ENCODE results near the gene TADA2A. TPM values are rescaled to one million over a fixed set of nuclear protein-coding genes. Genes with fewer than 3 reads are reported as not detected.

TADA2A gene
- polyA plus RNA-seq, 1 donor (not counting 4 experiments of a cell fraction or from before 2014, with no cell fraction given): 13.8 TPM

DNA sequence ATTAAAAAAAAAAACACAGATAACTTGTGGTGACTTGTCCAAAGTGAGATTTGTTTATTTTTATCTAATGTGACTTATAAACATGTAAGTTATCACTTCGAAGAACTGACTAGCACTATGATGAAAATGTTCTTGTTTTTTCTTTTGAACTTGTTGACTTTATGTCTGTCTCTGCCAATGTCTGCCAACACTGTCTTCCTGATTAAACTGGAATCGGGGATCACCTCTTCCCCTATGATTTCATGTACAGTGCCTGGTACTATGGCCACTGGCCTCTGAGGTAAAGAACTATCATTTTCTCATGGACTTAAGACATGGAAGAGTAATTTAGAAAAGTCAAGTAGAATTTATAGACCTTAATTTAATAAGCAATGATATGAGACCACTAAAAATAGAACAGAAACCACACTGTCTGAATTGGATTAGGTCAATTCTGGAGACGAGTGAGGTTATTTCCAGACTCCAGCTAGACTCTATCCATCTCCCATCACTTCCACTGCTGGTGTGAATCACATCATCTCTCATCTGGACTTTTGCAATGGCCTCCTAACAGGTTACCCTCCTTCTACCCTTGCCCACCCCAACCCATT is 22.0 kb upstream of the TADA2A start:
- no peak overlapping the region for H3K4me3 ChIP-seq (ENCODE audit: control insufficient read depth in 2 of 3, extremely low read depth in 1 of 3, insufficient read depth in 2 of 3, low read depth in 1 of 3, low read length in 3 of 3)
- no peak overlapping the region for H2AFZ ChIP-seq (ENCODE audit: control insufficient read depth, low read length)
- H3K9me1 ChIP-seq (ENCODE audit: control insufficient read depth, extremely low read depth, insufficient read depth, low read length): no peaks in the 10 kb centered on the region
- H3K79me2 ChIP-seq (ENCODE audit: control insufficient read depth, insufficient read depth, low read length): no peaks in the 10 kb centered on the region
- no peak overlapping the region for H3K27ac ChIP-seq (ENCODE audit: control insufficient read depth, insufficient read depth, low read length)
- H3K4me2 ChIP-seq (ENCODE audit: control insufficient read depth, extremely low read depth, insufficient read depth, low read depth, low read length): no peak overlapping the region
- H3K4me1 ChIP-seq (ENCODE audit: control insufficient read depth, extremely low read depth, insufficient read depth, low read length): peaks cover 2% of the 10 kb centered on the region
- FAIRE-seq: no peak
- no peaks in the 10 kb centered on the region for H3K9me3 ChIP-seq (ENCODE audit: control insufficient read depth, low read depth, low read length)
- no peaks in the 10 kb centered on the region for H3K36me3 ChIP-seq (ENCODE audit: control insufficient read depth in 2 of 2, extremely low read depth in 1 of 2, insufficient read depth in 2 of 2, low read length in 2 of 2)
- TF ChIP-seq EZH2 (IDR thresholded peaks at IDR 0.05; ENCODE audit: low read length): no peak
- TF ChIP-seq, protein P1, sequence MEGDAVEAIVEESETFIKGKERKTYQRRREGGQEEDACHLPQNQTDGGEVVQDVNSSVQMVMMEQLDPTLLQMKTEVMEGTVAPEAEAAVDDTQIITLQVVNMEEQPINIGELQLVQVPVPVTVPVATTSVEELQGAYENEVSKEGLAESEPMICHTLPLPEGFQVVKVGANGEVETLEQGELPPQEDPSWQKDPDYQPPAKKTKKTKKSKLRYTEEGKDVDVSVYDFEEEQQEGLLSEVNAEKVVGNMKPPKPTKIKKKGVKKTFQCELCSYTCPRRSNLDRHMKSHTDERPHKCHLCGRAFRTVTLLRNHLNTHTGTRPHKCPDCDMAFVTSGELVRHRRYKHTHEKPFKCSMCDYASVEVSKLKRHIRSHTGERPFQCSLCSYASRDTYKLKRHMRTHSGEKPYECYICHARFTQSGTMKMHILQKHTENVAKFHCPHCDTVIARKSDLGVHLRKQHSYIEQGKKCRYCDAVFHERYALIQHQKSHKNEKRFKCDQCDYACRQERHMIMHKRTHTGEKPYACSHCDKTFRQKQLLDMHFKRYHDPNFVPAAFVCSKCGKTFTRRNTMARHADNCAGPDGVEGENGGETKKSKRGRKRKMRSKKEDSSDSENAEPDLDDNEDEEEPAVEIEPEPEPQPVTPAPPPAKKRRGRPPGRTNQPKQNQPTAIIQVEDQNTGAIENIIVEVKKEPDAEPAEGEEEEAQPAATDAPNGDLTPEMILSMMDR (optimal IDR thresholded peaks at IDR 0.05 in 1 of 3, IDR thresholded peaks at IDR 0.05 in 1 of 3, conservative IDR thresholded peaks at IDR 0.05 in 1 of 3; ENCODE audit: extremely low read depth in 1 of 3, insufficient read depth in 2 of 3, low read length in 3 of 3): no peak
- no peak overlapping the region for H3K9ac ChIP-seq (ENCODE audit: control insufficient read depth, extremely low read depth, insufficient read depth, low read length)
- H4K20me1 ChIP-seq (ENCODE audit: control insufficient read depth, extremely low read depth, insufficient read depth, low read length): no peaks in the 10 kb centered on the region
- dilution Hi-C loops (cut with MboI; ENCODE audit: extremely low pct_ligation_motif_present, low sequenced_read_pairs): no loop called here
- no peaks in the 10 kb centered on the region for H3K27me3 ChIP-seq (ENCODE audit: control insufficient read depth, extremely low read depth, insufficient read depth, low read length)
- no peak for DNase-seq (ENCODE audit: low read depth, low spot score)

- H3K27me3 ChIP-seq (ENCODE audit: control insufficient read depth, extremely low read depth, insufficient read depth, low read length): no peaks in the 10 kb centered on the region
- no peaks in the 10 kb centered on the region for H3K79me2 ChIP-seq (ENCODE audit: control insufficient read depth, insufficient read depth, low read length)
- no peaks in the 10 kb centered on the region for H3K9me3 ChIP-seq (ENCODE audit: control insufficient read depth, low read depth, low read length)
- no peak overlapping the region for H3K4me2 ChIP-seq (ENCODE audit: control insufficient read depth, extremely low read depth, insufficient read depth, low read depth, low read length)
- no peak for FAIRE-seq
- H3K9me1 ChIP-seq (ENCODE audit: control insufficient read depth, extremely low read depth, insufficient read depth, low read length): no peaks in the 10 kb centered on the region
- no peak overlapping the region for H2AFZ ChIP-seq (ENCODE audit: control insufficient read depth, low read length)
- no peak for TF ChIP-seq EZH2 (IDR thresholded peaks at IDR 0.05; ENCODE audit: low read length)
- TF ChIP-seq, protein P1 (optimal IDR thresholded peaks at IDR 0.05 in 1 of 3, IDR thresholded peaks at IDR 0.05 in 1 of 3, conservative IDR thresholded peaks at IDR 0.05 in 1 of 3; ENCODE audit: extremely low read depth in 1 of 3, insufficient read depth in 2 of 3, low read length in 3 of 3): no peak
- no peak overlapping the region for H3K27ac ChIP-seq (ENCODE audit: control insufficient read depth, insufficient read depth, low read length)
- no peak overlapping the region for H3K9ac ChIP-seq (ENCODE audit: control insufficient read depth, extremely low read depth, insufficient read depth, low read length)
- H4K20me1 ChIP-seq (ENCODE audit: control insufficient read depth, extremely low read depth, insufficient read depth, low read length): no peaks in the 10 kb centered on the region
- H3K36me3 ChIP-seq (ENCODE audit: control insufficient read depth in 2 of 2, extremely low read depth in 1 of 2, insufficient read depth in 2 of 2, low read length in 2 of 2): no peaks in the 10 kb centered on the region
- no peak overlapping the region for H3K4me3 ChIP-seq (ENCODE audit: control insufficient read depth in 2 of 3, extremely low read depth in 1 of 3, insufficient read depth in 2 of 3, low read depth in 1 of 3, low read length in 3 of 3)
- H3K4me1 ChIP-seq (ENCODE audit: control insufficient read depth, extremely low read depth, insufficient read depth, low read length): peaks cover 2% of the 10 kb centered on the region
- no peak for DNase-seq (ENCODE audit: low read depth, low spot score)
- dilution Hi-C loops (cut with MboI; ENCODE audit: extremely low pct_ligation_motif_present, low sequenced_read_pairs): no loop called here
Observed at GRCh38 chr17:37385474-37385990, 21.2 kb upstream of the TADA2A start.

All from keratinocyte (primary cell).